KOPT-K1 (cell line): ENCODE data around the gene HNRNPA3.
"Not testable (repeated sequence)": the region's sequence is repeated elsewhere in the genome, so short reads cannot be mapped to it uniquely, and the experiment has no call there.

ENCODE experiments used
- H3K27ac ChIP-seq: fragments of 200-600 bp; sonication (generic); 2 replicates; pipeline ENCODE4 v1.5.1; 2016; ENCODE audit warnings: antibody characterized with exemption, mild to moderate bottlenecking, low read depth, low read length; ENCODE audit not compliant: poor library complexity, severe bottlenecking
- H3K36me3 ChIP-seq: fragments of 200-600 bp; sonication (generic); 2 replicates; pipeline ENCODE4 v1.5.1; 2017; ENCODE audit warnings: antibody characterized with exemption, mild to moderate bottlenecking, low read length, moderate library complexity; ENCODE audit not compliant: insufficient read depth
- H3K9me3 ChIP-seq: fragments of 200-600 bp; sonication (generic); 2 replicates; pipeline ENCODE4 v1.5.1; 2017; ENCODE audit warnings: antibody characterized with exemption, low read length, mild to moderate bottlenecking; ENCODE audit not compliant: insufficient read depth, poor library complexity, severe bottlenecking

HNRNPA3 gene

DNA sequence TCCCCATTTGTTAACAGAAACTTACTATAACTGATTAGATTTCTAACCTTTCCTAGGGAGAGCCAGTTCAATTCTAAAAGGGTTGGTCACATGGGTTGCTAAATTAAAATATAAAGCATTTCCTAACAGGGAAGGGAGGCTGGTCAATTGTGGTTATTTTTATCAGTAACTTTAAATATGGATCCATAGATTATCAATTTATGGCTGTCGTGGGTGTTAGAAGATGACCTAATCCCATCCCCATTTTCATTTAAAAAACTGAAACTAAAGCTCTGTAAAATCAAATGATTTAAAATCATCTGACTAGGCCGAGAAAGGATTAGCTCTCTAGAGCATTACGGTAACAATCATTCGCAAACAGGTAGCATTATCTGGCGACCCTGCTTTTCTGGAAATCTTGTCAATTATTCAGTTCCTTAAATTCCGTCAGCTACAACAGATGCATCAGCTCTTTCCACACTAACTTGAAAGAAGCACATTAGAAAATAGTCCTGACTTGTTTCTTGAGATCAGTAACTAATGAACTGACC is 953 bp upstream of the HNRNPA3 start:
- peak overlapping the region; percentile 86 for H3K27ac ChIP-seq
- H3K36me3 ChIP-seq: peaks cover 30% of the 10 kb centered on the region
- no peaks in the 10 kb centered on the region for H3K9me3 ChIP-seq

DNA sequence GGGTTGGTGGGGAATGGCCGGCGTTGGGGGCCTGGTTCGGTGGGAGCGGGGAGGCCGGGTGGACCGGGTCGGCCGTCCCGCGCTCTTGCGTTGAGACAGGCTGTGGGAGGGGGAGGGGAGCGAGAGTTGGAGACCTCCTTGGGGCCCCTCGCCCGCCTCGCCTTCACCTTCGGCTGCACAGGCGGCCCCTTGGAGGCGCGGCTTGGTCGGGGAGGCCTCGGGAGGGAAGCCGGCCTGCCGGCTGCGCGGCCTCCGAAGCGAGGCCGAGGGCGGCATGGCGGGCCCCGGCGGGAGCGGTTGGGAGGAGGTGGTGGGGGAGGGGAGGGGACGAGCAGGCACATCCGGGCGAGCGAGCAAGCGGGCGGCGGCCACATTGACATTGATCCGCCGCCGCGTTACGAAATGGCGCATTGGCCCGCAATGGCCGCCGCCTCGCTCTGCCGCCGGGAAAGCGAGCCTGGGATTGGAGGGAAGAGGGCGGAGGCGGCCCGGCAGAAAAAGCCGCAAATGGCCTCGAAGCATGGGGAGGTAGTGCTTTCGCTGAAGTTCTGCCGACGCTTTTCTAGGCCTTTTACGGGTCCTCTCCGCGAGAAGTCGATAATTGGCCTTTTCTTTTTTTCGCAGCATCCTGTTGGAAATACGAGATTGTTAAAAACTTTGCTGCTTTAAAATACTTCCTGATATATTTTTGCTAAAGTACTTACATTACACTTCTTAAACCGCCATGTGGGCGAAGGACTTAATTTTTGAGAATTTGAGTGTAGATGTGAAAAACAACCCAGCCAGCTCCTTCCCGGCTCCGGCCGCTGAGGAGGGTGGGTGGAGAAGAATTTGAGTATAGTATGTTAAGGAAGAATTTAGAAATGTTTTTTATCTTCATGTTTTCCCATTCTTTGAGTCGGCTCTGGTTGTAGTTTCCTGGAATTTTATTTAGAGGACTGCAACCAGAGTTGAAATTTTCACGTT is 580 bp downstream of the HNRNPA3 start:
- H3K36me3 ChIP-seq: peaks cover 45% of the 10 kb centered on the region

DNA sequence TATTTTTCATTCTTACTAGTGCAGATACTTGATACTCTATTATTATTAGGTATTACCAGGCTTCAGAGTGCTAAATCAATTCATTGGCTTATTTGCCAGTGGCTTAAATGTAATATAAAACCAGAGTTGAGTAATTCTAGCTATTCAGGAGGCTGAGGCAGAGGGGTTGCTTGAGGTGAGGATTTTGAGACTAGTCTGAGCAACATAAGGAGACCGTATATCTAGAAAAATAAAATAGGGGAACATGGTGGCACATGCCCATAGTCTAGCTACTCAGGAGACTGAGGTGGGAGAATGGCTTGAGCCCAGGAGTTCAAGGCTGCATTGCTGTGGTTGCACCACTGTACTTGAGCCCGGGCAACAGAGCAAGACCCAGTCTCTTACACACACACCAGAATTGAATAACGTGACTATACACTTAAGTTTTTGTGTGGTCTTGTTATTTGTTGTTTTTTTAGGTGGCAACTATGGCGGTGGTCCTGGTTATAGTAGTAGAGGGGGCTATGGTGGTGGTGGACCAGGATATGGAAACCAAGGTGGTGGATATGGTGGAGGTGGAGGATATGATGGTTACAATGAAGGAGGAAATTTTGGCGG is 4.8 kb downstream of the HNRNPA3 start:
- no peak overlapping the region for H3K27ac ChIP-seq
- H3K36me3 ChIP-seq: peaks cover 85% of the 10 kb centered on the region
- H3K9me3 ChIP-seq: no peaks in the 10 kb centered on the region

More for the DNA sequence above, 580 bp downstream of the HNRNPA3 start:
- Histone ChIP-seq H3K9me3 (no peaks in the 10 kb centered on the region), H3K27ac (peak overlapping the region; percentile 86)

DNA sequence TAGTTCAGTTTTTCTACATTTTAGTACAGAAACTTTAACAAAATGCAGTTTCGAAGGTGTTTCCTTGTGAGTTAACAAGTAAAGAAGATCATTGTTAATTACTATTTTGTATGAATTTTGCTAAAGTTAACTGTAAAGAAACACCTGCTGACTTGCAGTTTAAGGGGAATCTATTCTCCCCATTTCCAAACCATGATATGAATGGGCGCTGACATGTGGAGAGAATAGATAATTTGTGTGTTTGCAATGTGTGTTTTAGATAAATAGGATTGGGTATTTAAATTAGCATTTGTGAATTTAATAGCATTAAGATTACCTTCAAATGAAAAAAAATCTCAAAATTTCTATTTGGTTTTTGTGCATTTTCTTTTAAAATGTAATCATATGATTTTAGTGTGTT is 7.2 kb downstream of the HNRNPA3 start:
- not testable (repeated sequence) for H3K27ac ChIP-seq, H3K9me3 ChIP-seq
- peaks cover 97% of the 10 kb centered on the region for H3K36me3 ChIP-seq

DNA sequence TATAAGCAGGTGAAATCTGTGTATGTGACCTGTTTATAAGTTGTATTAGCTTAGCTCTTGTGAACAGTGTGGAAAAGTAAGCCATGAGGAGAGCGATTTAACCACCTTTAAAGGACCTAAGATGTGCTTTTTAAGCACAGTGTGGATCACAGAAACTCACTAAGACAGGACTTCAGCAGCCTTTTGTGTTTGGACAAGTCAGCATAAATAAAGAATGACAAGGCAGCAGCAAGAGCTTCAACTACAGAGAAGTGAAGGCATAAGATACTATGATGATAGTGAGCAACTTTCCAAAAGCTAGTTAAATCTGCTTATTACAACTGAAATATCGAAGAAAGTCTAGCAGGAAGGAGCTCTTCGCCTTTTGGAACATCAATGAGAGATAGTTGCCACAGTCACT is 8.9 kb downstream of the HNRNPA3 start:
- H3K36me3 ChIP-seq: peaks cover 85% of the 10 kb centered on the region
- H3K27ac ChIP-seq: no peak overlapping the region
- no peaks in the 10 kb centered on the region for H3K9me3 ChIP-seq

DNA sequence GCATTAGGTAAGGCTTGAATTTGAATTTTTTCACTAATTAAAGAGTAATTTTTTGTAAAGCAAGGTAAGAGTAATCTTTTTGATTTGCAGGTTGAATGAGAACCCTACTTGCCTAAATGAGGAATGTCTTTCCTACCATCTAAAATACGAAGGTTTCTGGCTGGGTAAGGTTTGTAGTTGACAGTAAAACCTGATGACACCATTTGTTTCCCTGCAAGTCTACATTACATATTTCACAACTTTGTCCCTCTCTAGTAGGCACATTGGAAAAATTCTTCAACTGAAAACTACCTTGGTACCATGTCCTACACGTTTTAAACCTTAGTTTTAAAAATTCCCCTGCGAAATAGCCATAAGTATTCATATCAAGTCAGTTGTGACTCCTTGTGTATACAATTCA is 9.4 kb downstream of the HNRNPA3 start:
- no peak overlapping the region for H3K27ac ChIP-seq
- peaks cover 83% of the 10 kb centered on the region for H3K36me3 ChIP-seq
- no peaks in the 10 kb centered on the region for H3K9me3 ChIP-seq

DNA sequence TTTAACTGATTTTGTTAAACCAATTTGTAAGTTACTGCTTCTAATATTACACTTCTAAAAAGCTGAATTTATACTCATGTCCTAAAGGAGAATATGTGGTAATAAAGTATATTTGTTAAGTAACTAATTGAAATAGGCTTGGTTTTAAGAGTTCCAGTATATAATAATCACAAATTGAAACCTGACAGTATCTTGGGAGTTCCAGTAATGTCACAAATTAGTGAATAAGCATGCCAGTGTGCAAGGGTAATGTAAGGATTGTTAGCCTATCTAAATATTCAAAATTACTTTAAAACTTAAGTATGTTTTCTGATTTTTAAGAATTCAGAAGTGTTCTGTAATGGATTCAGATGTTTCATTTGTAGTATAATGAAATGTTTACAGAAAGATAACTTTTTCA is 10.8 kb downstream of the HNRNPA3 start:
- not testable (repeated sequence) for H3K9me3 ChIP-seq, H3K27ac ChIP-seq
- peaks cover 83% of the 10 kb centered on the region for H3K36me3 ChIP-seq

DNA sequence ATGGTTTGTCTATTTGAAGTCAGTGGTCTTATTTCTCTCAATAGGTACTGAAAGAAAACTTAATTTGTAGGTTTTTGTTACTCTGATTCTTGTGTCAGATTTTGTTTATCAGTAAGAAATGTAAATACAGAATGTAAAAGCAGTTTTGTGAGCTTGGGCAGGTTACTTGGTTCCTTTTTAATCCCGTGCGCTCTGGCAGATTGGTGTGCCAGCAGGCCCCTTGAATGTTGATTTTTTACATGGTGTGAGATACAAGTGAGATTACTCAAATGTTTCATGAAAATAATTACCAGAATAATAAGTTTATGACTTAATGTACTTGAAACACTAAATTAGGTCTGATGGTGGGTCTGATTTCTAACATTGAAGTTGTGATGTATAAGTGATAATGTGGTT is 13.4 kb downstream of the HNRNPA3 start:
- H3K36me3 ChIP-seq: peaks cover 82% of the 10 kb centered on the region
- H3K9me3 ChIP-seq: no peaks in the 10 kb centered on the region
- no peak overlapping the region for H3K27ac ChIP-seq

DNA sequence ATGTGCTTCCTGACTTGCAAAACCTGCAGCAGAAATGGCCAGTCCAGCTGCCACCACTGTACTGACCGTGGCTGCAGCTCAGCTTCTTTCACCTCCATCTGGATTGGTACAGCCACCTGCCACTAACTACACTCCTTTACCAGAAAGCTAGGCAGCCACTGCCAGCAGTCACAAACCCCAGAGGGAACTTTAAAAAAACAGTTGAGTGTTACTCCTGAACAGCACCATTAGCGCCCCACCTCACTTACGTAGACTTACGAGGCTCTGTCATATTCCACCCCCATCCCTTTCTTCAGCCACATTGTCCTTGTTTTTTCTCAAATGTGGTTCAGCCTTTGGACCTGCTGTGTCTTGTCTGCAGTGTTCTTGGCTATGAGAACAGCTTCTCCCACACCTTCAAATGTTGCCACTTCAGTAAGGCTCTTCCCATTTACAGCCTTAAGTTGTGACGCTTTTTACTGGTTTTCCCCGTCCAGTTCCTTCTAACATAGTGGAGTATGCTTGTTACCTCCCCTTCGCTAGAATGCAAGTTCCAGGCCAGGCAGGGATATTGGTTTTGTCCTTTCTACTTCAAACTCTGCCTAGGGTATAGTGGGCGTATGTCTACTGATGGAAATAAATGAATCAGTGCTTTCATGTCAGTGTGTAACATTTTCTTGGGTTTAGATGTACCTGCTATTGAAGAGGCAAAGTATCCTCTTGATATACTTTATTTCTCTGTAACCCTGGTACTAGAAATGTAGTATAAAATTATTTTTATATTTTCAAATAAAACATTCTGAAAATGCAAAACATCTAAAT is 17.0 kb downstream of the HNRNPA3 start:
- Histone ChIP-seq H3K9me3 (no peaks in the 10 kb centered on the region), H3K36me3 (peaks cover 82% of the 10 kb centered on the region), H3K27ac (no peak overlapping the region)

DNA sequence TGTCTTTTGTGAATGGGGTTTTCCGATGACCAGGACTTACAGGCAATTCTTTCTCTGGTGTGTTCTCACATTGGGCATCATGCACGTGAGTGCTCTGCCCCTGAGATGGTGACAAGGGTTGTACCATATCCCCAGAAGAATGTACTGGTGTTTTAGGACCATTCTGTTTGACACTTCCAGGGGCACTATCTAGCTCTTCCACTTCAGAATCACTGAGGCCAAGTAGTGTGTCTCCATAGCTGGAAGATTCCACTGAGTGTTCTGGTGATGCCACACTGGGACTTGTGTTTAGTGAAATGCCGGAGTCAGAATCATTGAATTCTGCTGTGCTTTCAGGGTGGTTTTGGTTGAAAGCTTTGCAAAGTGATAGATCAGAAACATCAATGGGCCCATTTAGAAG is 18.7 kb downstream of the HNRNPA3 start:
- Histone ChIP-seq H3K9me3 (no peaks in the 10 kb centered on the region), H3K36me3 (peaks cover 78% of the 10 kb centered on the region), H3K27ac (no peak overlapping the region)

DNA sequence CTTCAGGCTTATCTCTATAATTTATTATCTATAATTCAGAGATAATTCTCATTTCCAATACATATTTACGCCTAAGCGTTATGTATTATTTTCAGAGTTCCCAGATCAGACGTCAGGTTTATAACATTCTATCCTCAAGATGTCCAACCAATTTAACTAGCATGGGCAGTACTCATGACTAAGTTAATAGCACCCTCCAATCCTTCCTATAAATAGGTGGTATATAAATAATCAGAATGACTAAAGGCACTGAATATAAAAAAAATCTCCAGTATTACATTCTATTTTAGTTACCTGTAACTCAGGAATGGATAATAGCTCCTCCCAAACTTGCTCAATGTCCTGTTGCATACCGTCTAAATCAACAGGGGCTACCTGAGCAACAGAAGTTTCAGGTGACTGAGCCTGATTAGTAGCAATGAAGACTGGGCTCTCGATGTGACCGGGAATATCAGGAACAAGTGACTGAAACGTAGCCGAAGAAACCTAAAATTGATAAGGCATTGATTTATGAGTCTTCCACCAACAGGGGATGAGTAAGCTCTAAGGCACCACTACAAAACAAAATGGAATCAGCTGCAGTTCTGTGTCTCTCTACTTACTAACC is 19.6 kb downstream of the HNRNPA3 start:
- Histone ChIP-seq H3K36me3 (peaks cover 74% of the 10 kb centered on the region), H3K27ac (no peak overlapping the region), H3K9me3 (no peaks in the 10 kb centered on the region)

DNA sequence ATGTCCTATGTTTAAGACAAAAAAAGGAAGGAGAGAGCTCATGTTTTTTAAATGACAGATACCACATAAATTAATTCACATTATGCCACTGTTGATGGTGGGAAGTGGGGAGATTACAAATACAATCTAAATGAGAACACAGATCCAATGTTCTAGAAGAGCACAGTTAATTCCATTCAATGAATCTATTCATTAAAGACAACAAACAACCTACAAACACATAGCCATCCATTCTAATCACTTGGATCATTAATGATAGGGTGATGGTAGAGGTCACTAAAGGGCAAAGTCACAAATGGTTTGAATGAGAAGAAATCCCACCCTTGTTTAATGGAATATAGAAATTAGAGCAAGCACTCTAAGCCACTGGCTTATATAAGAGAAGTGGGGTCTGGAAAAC is 21.7 kb downstream of the HNRNPA3 start:
- Histone ChIP-seq H3K9me3 (no peaks in the 10 kb centered on the region), H3K36me3 (peaks cover 54% of the 10 kb centered on the region), H3K27ac (no peak overlapping the region)

DNA sequence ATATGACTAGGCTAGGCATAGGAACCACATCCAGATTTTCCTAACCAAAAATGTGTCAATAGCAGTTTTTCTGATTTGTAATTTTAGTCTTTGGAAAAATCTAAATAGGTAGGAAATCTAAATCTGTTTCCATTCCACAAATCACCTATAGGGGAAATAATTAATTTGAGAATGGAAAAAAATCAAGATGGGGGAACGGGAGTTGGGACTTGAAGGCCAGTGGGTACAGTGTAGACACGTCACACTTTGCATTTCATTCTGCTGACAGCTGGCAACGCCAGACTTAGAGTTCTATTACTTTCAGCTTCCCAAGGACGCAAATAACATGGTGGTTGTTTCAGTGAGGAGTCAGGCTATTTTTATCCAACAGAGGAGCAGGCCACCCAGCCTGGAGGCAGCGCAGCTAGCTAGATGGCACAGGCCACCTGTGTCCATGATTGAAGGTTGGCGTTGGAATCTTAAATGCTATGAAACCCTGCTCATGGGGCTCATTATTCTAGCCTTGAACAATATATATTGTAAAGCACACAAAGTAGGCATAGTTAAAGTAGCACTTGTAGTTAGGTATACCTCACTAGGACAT is 23.4 kb downstream of the HNRNPA3 start:
- H3K9me3 ChIP-seq: no peaks in the 10 kb centered on the region
- H3K27ac ChIP-seq: no peak overlapping the region
- H3K36me3 ChIP-seq: peaks cover 39% of the 10 kb centered on the region

DNA sequence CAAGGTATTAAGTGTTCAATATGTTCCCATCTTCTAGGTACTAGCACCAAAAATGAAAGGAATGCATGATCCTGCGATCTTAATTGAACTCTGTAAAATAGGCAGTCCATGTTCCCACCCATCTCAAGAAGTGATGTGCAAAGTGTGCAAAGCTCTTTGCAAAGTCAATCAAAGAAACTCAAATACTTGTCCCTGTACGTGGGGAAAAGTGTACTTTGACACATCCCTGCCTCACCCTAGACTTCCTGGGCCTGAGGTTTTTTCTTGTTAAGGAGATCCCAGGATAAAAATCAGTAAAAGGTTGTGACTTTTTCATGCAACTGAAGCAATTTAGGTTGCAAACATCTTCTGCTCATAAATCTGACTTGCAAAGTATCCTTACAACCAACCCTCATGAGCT is 25.3 kb downstream of the HNRNPA3 start:
- Histone ChIP-seq H3K9me3 (no peaks in the 10 kb centered on the region), H3K27ac (no peak overlapping the region), H3K36me3 (peaks cover 19% of the 10 kb centered on the region)
